SK-N-SH treated with all-trans-retinoic acid at 6 μM for 48 hours (cell line): ENCODE results near the gene NOLC1.

Source experiments
- ATAC-seq: fragments of 200-7000 bp; cut with Tn5 transposase; 3 replicates; pipeline ENCODE4 v1.9.1; 2020; ENCODE audit warnings: mild to moderate bottlenecking, moderate library complexity
- ARNTL ChIP-seq: fragments of 450-650 bp; formaldehyde crosslinking; IDR thresholded peaks from 2 replicates; pipeline ENCODE4 v1.5.0; 2020; ENCODE audit warnings: low read depth, mild to moderate bottlenecking, moderate library complexity, borderline replicate concordance
- BACH2 ChIP-seq: fragments of 250-450 bp; sonication (Bioruptor Pico); IDR thresholded peaks from 2 replicates; pipeline ENCODE4 v1.9.0; 2021; ENCODE audit warnings: mild to moderate bottlenecking, borderline replicate concordance
- CSDC2 ChIP-seq: fragments of 250-450 bp; sonication (Bioruptor Pico); IDR thresholded peaks from 2 replicates; pipeline ENCODE4 v1.5.0; 2020; ENCODE audit warnings: mild to moderate bottlenecking, moderate library complexity
- ESRRG ChIP-seq: fragments of 250-450 bp; sonication (Bioruptor Pico); IDR thresholded peaks from 2 replicates; pipeline ENCODE4 v1.6.1; 2021; ENCODE audit warnings: mild to moderate bottlenecking
- GLIS3 ChIP-seq: fragments of 250-450 bp; sonication (Bioruptor Pico); IDR thresholded peaks from 2 replicates; pipeline ENCODE4 v1.5.0; 2020; ENCODE audit warnings: mild to moderate bottlenecking, moderate library complexity
- ISL1 ChIP-seq: fragments of 250-450 bp; sonication (Bioruptor Pico); IDR thresholded peaks from 2 replicates; pipeline ENCODE4 v2.1.2; 2022; ENCODE audit warnings: mild to moderate bottlenecking, moderate library complexity
- OSR1 ChIP-seq: fragments of 250-450 bp; sonication (Bioruptor Pico); IDR thresholded peaks from 2 replicates; pipeline ENCODE4 v1.8.0; 2022; ENCODE audit warnings: moderate library complexity, mild to moderate bottlenecking, inconsistent platforms
- PPARA ChIP-seq: fragments of 250-450 bp; sonication (Bioruptor Pico); IDR thresholded peaks from 2 replicates; pipeline ENCODE4 v1.5.0; 2020; ENCODE audit warnings: mild to moderate bottlenecking, borderline replicate concordance
- RARB ChIP-seq: fragments of 250-450 bp; sonication (Bioruptor Pico); IDR thresholded peaks from 2 replicates; pipeline ENCODE4 v1.8.0; 2021; ENCODE audit warnings: mild to moderate bottlenecking, moderate library complexity
- SNAI2 ChIP-seq: fragments of 250-450 bp; sonication (Bioruptor Pico); IDR thresholded peaks from 2 replicates; pipeline ENCODE4 v1.5.0; 2020; ENCODE audit warnings: mild to moderate bottlenecking, moderate library complexity
- TCF4 ChIP-seq: fragments of 250-450 bp; sonication (Bioruptor Pico); IDR thresholded peaks from 2 replicates; pipeline ENCODE4 v1.8.0; 2021; ENCODE audit warnings: mild to moderate bottlenecking, moderate library complexity, borderline replicate concordance
- TOX ChIP-seq: fragments of 250-450 bp; sonication (Bioruptor Pico); IDR thresholded peaks from 2 replicates; pipeline ENCODE4 v1.8.0; 2021; ENCODE audit warnings: mild to moderate bottlenecking, moderate library complexity, borderline replicate concordance
- ZC3H10 ChIP-seq: fragments of 250-450 bp; sonication (Bioruptor Pico); IDR thresholded peaks from 2 replicates; pipeline ENCODE4 v1.5.1; 2021; ENCODE audit warnings: mild to moderate bottlenecking, moderate library complexity
- ZNF565 ChIP-seq: fragments of 450-650 bp; formaldehyde crosslinking; conservative IDR thresholded peaks from 2 replicates; pipeline ENCODE4 v1.5.0; 2020; ENCODE audit warnings: low read depth, mild to moderate bottlenecking, moderate library complexity
- ZNF8 ChIP-seq: fragments of 450-650 bp; formaldehyde crosslinking; IDR thresholded peaks from 2 replicates; pipeline ENCODE4 v1.5.0; 2020; ENCODE audit warnings: mild to moderate bottlenecking, moderate library complexity
- TF ChIP-seq, protein P1 (sequence below): fragments of 250-450 bp; sonication (Bioruptor Pico); IDR thresholded peaks from 2 replicates; pipeline ENCODE4 v1.8.0; 2021; ENCODE audit warnings: low read depth, mild to moderate bottlenecking, moderate library complexity, borderline replicate concordance
- TF ChIP-seq, protein P2 (sequence below): fragments of 250-450 bp; sonication (Bioruptor Pico); IDR thresholded peaks from 2 replicates; pipeline ENCODE4 v1.5.0; 2020; ENCODE audit warnings: mild to moderate bottlenecking, moderate library complexity
- TF ChIP-seq, protein P3 (sequence below): fragments of 250-450 bp; sonication (Bioruptor Pico); IDR thresholded peaks from 2 replicates; pipeline ENCODE4 v1.5.1; 2020; ENCODE audit warnings: low read depth, mild to moderate bottlenecking, moderate library complexity
- TF ChIP-seq, protein P4 (sequence below): fragments of 250-450 bp; sonication (Bioruptor Pico); IDR thresholded peaks from 2 replicates; pipeline ENCODE4 v1.8.0; 2020; ENCODE audit warnings: mild to moderate bottlenecking, moderate library complexity, borderline replicate concordance
- TF ChIP-seq, protein P5 (sequence below): fragments of 250-450 bp; sonication (Bioruptor Pico); IDR thresholded peaks from 2 replicates; pipeline ENCODE4 v1.5.1; 2021; ENCODE audit warnings: mild to moderate bottlenecking, moderate library complexity

The NOLC1 gene

DNA sequence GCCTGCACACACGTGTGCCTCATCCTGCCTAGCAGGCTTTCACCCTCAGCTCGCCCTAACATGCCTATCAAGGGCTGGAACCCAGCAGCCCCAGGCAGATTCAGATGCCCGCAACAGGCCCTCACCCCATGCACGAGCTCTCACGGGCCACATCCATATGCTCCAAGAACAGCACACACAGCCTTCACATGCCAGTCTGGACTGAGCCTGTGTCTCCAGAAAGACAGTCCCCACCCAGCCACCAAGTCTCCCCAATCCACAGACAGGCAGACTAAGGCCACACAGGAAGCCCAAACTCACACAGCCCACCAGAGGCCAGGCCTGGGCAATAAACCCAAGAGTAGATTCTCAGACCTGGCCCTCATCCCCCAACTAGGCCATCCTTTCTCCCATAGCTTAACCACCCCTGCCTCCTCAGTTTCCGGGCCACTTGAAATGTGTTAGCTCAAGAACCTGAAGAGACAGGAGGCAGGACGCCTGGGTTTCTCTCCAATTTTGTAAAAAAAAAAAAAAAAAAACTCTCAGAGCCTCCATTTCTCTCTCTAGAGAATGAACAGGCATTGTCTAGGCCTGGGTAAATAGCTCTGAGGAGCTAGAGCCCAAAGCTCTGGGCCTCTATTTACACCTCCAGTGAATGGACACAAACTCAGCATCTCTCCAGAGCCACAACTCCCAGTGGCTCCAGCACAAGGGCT lies 38.8 kb upstream of the NOLC1 start:
- TF ChIP-seq CSDC2 (CRISPR knock-in tag), result no peak
- TF ChIP-seq, protein P1, sequence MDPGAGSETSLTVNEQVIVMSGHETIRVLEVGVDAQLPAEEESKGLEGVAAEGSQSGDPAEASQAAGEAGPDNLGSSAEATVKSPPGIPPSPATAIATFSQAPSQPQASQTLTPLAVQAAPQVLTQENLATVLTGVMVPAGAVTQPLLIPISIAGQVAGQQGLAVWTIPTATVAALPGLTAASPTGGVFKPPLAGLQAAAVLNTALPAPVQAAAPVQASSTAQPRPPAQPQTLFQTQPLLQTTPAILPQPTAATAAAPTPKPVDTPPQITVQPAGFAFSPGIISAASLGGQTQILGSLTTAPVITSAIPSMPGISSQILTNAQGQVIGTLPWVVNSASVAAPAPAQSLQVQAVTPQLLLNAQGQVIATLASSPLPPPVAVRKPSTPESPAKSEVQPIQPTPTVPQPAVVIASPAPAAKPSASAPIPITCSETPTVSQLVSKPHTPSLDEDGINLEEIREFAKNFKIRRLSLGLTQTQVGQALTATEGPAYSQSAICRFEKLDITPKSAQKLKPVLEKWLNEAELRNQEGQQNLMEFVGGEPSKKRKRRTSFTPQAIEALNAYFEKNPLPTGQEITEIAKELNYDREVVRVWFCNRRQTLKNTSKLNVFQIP, result no peak
- TF ChIP-seq SNAI2 (CRISPR knock-in tag), result no peak
- TF ChIP-seq, protein P2, sequence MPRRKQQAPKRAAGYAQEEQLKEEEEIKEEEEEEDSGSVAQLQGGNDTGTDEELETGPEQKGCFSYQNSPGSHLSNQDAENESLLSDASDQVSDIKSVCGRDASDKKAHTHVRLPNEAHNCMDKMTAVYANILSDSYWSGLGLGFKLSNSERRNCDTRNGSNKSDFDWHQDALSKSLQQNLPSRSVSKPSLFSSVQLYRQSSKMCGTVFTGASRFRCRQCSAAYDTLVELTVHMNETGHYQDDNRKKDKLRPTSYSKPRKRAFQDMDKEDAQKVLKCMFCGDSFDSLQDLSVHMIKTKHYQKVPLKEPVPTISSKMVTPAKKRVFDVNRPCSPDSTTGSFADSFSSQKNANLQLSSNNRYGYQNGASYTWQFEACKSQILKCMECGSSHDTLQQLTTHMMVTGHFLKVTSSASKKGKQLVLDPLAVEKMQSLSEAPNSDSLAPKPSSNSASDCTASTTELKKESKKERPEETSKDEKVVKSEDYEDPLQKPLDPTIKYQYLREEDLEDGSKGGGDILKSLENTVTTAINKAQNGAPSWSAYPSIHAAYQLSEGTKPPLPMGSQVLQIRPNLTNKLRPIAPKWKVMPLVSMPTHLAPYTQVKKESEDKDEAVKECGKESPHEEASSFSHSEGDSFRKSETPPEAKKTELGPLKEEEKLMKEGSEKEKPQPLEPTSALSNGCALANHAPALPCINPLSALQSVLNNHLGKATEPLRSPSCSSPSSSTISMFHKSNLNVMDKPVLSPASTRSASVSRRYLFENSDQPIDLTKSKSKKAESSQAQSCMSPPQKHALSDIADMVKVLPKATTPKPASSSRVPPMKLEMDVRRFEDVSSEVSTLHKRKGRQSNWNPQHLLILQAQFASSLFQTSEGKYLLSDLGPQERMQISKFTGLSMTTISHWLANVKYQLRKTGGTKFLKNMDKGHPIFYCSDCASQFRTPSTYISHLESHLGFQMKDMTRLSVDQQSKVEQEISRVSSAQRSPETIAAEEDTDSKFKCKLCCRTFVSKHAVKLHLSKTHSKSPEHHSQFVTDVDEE (CRISPR knock-in tag), result no peak
- no peak for TF ChIP-seq TCF4
- no peak for TF ChIP-seq ZC3H10 (CRISPR knock-in tag)
- TF ChIP-seq BACH2 (CRISPR knock-in tag), result no peak
- TF ChIP-seq ESRRG, result no peak
- TF ChIP-seq GLIS3, result no peak
- no peak for TF ChIP-seq TOX (CRISPR knock-in tag)
- no peak for TF ChIP-seq RARB
- TF ChIP-seq PPARA, result no peak
- TF ChIP-seq ZNF565 (CRISPR knock-in tag), result no peak
- no peak for TF ChIP-seq OSR1 (CRISPR knock-in tag)
- TF ChIP-seq, all 23 proteins: peak for 0
- ATAC-seq, result no peak

DNA sequence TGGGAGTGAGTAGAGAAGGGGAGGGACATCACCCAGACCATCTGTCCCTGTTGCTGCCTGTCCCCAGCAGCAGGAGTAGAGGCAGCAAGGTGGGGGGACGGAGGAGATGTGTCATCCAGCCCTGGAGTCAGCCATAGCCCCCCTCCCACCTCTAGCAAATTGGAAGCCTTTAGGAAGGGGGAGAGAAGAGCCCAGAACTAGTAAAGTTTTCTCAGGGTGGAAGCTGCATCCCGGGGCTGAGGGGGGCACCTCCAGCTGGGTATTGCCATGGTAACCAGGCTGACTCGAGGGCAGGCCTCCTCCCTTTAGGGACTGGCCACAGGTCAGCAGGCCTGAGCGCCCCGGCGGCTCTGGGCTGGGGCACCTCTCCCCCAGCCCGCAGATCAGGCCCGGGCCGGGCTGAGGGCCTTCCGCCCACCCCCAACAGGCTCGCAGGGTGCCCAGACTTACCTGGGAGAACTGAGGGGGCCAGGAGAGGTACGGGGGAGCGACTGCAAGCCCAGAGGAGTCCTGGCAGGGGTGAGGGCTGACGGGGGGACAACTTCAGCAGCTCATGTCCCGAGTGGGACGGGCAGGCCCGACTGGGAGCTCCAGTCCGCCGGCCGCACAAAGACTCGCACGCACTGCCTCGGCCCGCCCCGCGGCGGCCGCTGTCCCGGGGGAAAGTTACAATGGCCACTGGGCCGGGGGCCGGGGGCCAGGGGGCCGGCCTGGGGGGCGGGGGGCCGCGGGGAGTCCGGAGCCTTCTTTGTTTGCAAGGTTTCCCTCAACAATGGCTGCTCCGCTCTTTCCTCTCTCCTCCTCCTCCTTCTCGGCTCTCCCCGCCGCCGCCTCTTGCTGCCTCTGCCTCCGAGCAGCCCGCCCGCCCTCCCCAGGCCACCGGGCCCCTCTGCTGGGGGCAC lies 38.0 kb upstream of the NOLC1 start:
- ATAC-seq, result peak; percentile 5
- TF ChIP-seq SNAI2 (CRISPR knock-in tag) (no peak), ZNF565 (CRISPR knock-in tag) (no peak), TOX (CRISPR knock-in tag) (no peak), ZNF8 (CRISPR knock-in tag) (no peak), OSR1 (CRISPR knock-in tag) (no peak), CSDC2 (CRISPR knock-in tag) (no peak), ISL1 (CRISPR knock-in tag) (no peak), BACH2 (CRISPR knock-in tag) (no peak), TCF4 (no peak), ZC3H10 (CRISPR knock-in tag) (no peak), ARNTL (CRISPR knock-in tag) (no peak)
- TF ChIP-seq, protein P1, result no peak
- TF ChIP-seq, protein P3, sequence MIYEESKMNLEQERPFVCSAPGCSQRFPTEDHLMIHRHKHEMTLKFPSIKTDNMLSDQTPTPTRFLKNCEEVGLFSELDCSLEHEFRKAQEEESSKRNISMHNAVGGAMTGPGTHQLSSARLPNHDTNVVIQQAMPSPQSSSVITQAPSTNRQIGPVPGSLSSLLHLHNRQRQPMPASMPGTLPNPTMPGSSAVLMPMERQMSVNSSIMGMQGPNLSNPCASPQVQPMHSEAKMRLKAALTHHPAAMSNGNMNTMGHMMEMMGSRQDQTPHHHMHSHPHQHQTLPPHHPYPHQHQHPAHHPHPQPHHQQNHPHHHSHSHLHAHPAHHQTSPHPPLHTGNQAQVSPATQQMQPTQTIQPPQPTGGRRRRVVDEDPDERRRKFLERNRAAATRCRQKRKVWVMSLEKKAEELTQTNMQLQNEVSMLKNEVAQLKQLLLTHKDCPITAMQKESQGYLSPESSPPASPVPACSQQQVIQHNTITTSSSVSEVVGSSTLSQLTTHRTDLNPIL, result no peak
- TF ChIP-seq, protein P4, sequence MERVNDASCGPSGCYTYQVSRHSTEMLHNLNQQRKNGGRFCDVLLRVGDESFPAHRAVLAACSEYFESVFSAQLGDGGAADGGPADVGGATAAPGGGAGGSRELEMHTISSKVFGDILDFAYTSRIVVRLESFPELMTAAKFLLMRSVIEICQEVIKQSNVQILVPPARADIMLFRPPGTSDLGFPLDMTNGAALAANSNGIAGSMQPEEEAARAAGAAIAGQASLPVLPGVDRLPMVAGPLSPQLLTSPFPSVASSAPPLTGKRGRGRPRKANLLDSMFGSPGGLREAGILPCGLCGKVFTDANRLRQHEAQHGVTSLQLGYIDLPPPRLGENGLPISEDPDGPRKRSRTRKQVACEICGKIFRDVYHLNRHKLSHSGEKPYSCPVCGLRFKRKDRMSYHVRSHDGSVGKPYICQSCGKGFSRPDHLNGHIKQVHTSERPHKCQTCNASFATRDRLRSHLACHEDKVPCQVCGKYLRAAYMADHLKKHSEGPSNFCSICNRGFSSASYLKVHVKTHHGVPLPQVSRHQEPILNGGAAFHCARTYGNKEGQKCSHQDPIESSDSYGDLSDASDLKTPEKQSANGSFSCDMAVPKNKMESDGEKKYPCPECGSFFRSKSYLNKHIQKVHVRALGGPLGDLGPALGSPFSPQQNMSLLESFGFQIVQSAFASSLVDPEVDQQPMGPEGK (CRISPR knock-in tag), result no peak
- TF ChIP-seq, protein P5, sequence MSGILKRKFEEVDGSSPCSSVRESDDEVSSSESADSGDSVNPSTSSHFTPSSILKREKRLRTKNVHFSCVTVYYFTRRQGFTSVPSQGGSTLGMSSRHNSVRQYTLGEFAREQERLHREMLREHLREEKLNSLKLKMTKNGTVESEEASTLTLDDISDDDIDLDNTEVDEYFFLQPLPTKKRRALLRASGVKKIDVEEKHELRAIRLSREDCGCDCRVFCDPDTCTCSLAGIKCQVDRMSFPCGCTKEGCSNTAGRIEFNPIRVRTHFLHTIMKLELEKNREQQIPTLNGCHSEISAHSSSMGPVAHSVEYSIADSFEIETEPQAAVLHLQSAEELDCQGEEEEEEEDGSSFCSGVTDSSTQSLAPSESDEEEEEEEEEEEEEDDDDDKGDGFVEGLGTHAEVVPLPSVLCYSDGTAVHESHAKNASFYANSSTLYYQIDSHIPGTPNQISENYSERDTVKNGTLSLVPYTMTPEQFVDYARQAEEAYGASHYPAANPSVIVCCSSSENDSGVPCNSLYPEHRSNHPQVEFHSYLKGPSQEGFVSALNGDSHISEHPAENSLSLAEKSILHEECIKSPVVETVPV (CRISPR knock-in tag), result no peak
